OCI-LY1 (cell line): ENCODE measurements around the gene MAGEA11.

Experiments used
- CTCF ChIP-seq: fragments of 200-600 bp; sonication (generic), shearing (Covaris generic); IDR thresholded peaks from 2 replicates; pipeline ENCODE4 v1.5.1; 2017; ENCODE audit warnings: mild to moderate bottlenecking, antibody characterized with exemption, low read length, moderate library complexity, mixed read lengths
- EZH2 ChIP-seq: fragments of 200-600 bp; sonication (generic), shearing (Covaris generic); IDR thresholded peaks from 2 replicates; pipeline ENCODE4 v1.8.0; 2017; ENCODE audit warnings: borderline replicate concordance, mixed run types, mild to moderate bottlenecking, antibody characterized with exemption, low read length, moderate library complexity, mixed read lengths

- TF ChIP-seq CTCF: no peak
- no peak for TF ChIP-seq EZH2
Observed at GRCh38 chrX:149718757-149719156, 6.9 kb downstream of the MAGEA11 start.
